ENCODE results near the gene MED15.

GRCh38 chr22:20606784-20607128 lies 99.3 kb downstream of the MED15 start:
- TF ChIP-seq POLR2A (IDR thresholded peaks at IDR 0.05) (no peak), CTCF (IDR thresholded peaks at IDR 0.05) (no peak)

All from lower leg skin (tissue), 3 donors.